IMR-90 (cell line): Measurements from ENCODE around the gene ANK3. TPM values are rescaled to one million over a fixed set of nuclear protein-coding genes. Genes with fewer than 3 reads are reported as not detected.

Source experiments
- ATAC-seq: fragments of 200-7000 bp; cut with Tn5 transposase; 2 replicates; pipeline ENCODE4 v1.9.1; 2020; ENCODE audit warnings: low read depth, mild to moderate bottlenecking, moderate library complexity
- BruUV-seq: library from RNA; stranded (reverse); fragments of 400-500 nt; replicated peaks from 2 replicates; lab custom pipeline; 2021; lab: Mats Ljungman, UMichigan
- CTCF ChIA-PET: fragments of 300-600 bp; formaldehyde crosslinking; extraction: SDS; loops from one replicate; lab custom pipeline; 2021; ENCODE audit warnings: antibody characterized with exemption; lab: Yijun Ruan, JAX
- POLR2A ChIA-PET: fragments of 300-600 bp; sonication (Branson Sonifier 250); formaldehyde crosslinking; loops from one replicate; lab custom pipeline; 2022; ENCODE audit warnings: antibody characterized with exemption; ENCODE audit not compliant: unreplicated experiment; lab: Charles Lee
- DNase-seq: peaks from one replicate; pipeline ENCODE4 v3.0.0; 2013
- H2AFZ ChIP-seq: replicated peaks from 2 replicates; pipeline ENCODE3; 2013; ENCODE audit warnings: low read length, mild to moderate bottlenecking; ENCODE audit not compliant: poor library complexity
- H2AK5ac ChIP-seq: 2 replicates; pipeline ENCODE4 v1.6.1; 2013; ENCODE audit warnings: low read depth, low read length, inconsistent platforms
- H2AK9ac ChIP-seq: replicated peaks from 2 replicates; pipeline ENCODE3; 2013; ENCODE audit warnings: mild to moderate bottlenecking, low read depth, low read length, moderate library complexity; ENCODE audit not compliant: poor library complexity
- H2BK120ac ChIP-seq: 2 replicates; pipeline ENCODE4 v1.6.1; 2013; ENCODE audit warnings: low read depth, low read length, inconsistent platforms
- H2BK15ac ChIP-seq: 3 replicates; pipeline ENCODE4 v1.6.1; 2013; ENCODE audit warnings: low read depth, low read length, inconsistent platforms
- H2BK20ac ChIP-seq: 2 replicates; pipeline ENCODE4 v1.6.1; 2013; ENCODE audit warnings: low read depth, mild to moderate bottlenecking, inconsistent platforms, low read length, moderate library complexity
- H2BK5ac ChIP-seq: 2 replicates; pipeline ENCODE4 v1.6.1; 2013; ENCODE audit warnings: mild to moderate bottlenecking, low read depth, low read length, inconsistent platforms; ENCODE audit not compliant: poor library complexity, severe bottlenecking
- H3K14ac ChIP-seq: replicated peaks from 2 replicates; pipeline ENCODE4 v1.6.1; 2013; ENCODE audit warnings: low read depth, low read length, inconsistent platforms
- H3K18ac ChIP-seq: 2 replicates; pipeline ENCODE4 v1.6.1; 2013; ENCODE audit warnings: low read depth, low read length, control low read depth
- H3K23ac ChIP-seq: 2 replicates; pipeline ENCODE4 v1.6.1; 2013; ENCODE audit warnings: low read depth, low read length, inconsistent platforms
- H3K27ac ChIP-seq: 2 replicates; pipeline ENCODE4 v1.5.1; 2013; ENCODE audit warnings: mild to moderate bottlenecking, control low read depth, low read length; ENCODE audit not compliant: insufficient read depth
- H3K27me3 ChIP-seq: 2 replicates; pipeline ENCODE4 v1.6.1; 2013; ENCODE audit warnings: low read length; ENCODE audit not compliant: control insufficient read depth, insufficient read depth
- H3K36me3 ChIP-seq: 2 replicates; pipeline ENCODE4 v1.6.1; 2013; ENCODE audit warnings: low read length, mixed read lengths; ENCODE audit not compliant: control insufficient read depth, insufficient read depth
- H3K4ac ChIP-seq: 2 replicates; pipeline ENCODE4 v1.6.1; 2013; ENCODE audit warnings: low read depth, low read length, inconsistent platforms
- H3K4me1 ChIP-seq: 2 replicates; pipeline ENCODE4 v1.6.1; 2013; ENCODE audit warnings: low read length, mixed read lengths; ENCODE audit not compliant: control insufficient read depth, insufficient read depth
- H3K4me2 ChIP-seq: 2 replicates; pipeline ENCODE4 v1.6.1; 2013; ENCODE audit warnings: low read depth, mild to moderate bottlenecking, control low read depth, low read length, moderate library complexity
- H3K4me3 ChIP-seq: 2 replicates; pipeline ENCODE4 v1.5.1; 2013; ENCODE audit warnings: low read depth, mild to moderate bottlenecking, control low read depth, low read length, moderate library complexity; ENCODE audit not compliant: insufficient read depth
- H3K56ac ChIP-seq: 2 replicates; pipeline ENCODE4 v1.6.1; 2013; ENCODE audit warnings: low read length, inconsistent platforms; ENCODE audit not compliant: insufficient read depth; ENCODE audit errors: extremely low read depth
- H3K79me1 ChIP-seq, 2 experiments: 2 replicates each; pipeline ENCODE4 v1.6.1; 2013; ENCODE audit warnings: low read length in 2 of 2, inconsistent platforms in 1 of 2, low read depth in 1 of 2
- H3K9ac ChIP-seq: 2 replicates; pipeline ENCODE4 v1.6.1; 2013; ENCODE audit warnings: low read depth, low read length, control low read depth
- H3K9me1 ChIP-seq: 2 replicates; pipeline ENCODE4 v1.6.1; 2013; ENCODE audit warnings: low read length, inconsistent platforms; ENCODE audit not compliant: insufficient read depth
- H3K9me3 ChIP-seq: 2 replicates; pipeline ENCODE4 v1.6.1; 2013; ENCODE audit warnings: low read length; ENCODE audit not compliant: control insufficient read depth, insufficient read depth
- H4K20me1 ChIP-seq: 2 replicates; pipeline ENCODE4 v1.6.1; 2013; ENCODE audit warnings: low read length, inconsistent platforms; ENCODE audit not compliant: insufficient read depth
- H4K5ac ChIP-seq: 2 replicates; pipeline ENCODE4 v1.6.1; 2013; ENCODE audit warnings: mild to moderate bottlenecking, low read depth, low read length, control low read depth
- H4K8ac ChIP-seq, 2 experiments: 2 replicates each; pipeline ENCODE4 v1.6.1; 2013; ENCODE audit warnings: low read depth in 2 of 2, low read length in 2 of 2, control low read depth in 1 of 2, inconsistent platforms in 1 of 2
- H4K91ac ChIP-seq: 2 replicates; pipeline ENCODE4 v1.6.1; 2013; ENCODE audit warnings: low read depth, low read length, inconsistent platforms; ENCODE audit not compliant: insufficient read depth
- RAD21 ChIP-seq: IDR thresholded peaks from 2 replicates; pipeline ENCODE4 v1.6.1; 2012; ENCODE audit warnings: low read length, improper control_type of control experiment
- WGBS, 2 experiments: methylation state at CpG; one replicate each; pipeline versions ENCODE4 v1.1.5 to v1.1.7; 2013; ENCODE audit warnings: missing lambda C conversion rate in 2 of 2; ENCODE audit not compliant: insufficient read length in 1 of 2; ENCODE audit errors: extremely low coverage in 2 of 2; 5-methylcytosine and 5-hydroxymethylcytosine counted together
- dilution Hi-C: fragments of 300-500 bp; cut with HindIII; formaldehyde crosslinking; loops from one replicate; pipeline ENCODE4 v1.14.3; 2018; ENCODE audit warnings: low sequenced_read_pairs; ENCODE audit not compliant: unreplicated experiment
- in situ Hi-C: fragments of 300-500 bp; cut with MboI; formaldehyde crosslinking; loops from 3 replicates; pipeline ENCODE4 v1.14.3; 2019; ENCODE audit warnings: low sequenced_read_pairs, inconsistent platforms, mixed read lengths
- intact Hi-C: fragments of 100-400 bp; cut with micrococcal nuclease; formaldehyde crosslinking; loops from 2 replicates; pipeline ENCODE4 v1.10.0; 2022
- polyA plus RNA-seq, 3 experiments: library from polyadenylated mRNA; depleted of rRNA; stranded (reverse); fragments of >200 nt; gene quantifications; 2 replicates each; pipeline ENCODE4 v1.2.3, GENCODE V29; 2012; ENCODE audit warnings: low replicate concordance in 1 of 3
- total RNA-seq: library from RNA; depleted of rRNA; stranded (reverse); fragments of >200 nt; gene quantifications from 2 replicates; pipeline ENCODE4 v1.2.3, GENCODE V29; 2012
- TF ChIP-seq, protein P1 (sequence below): fragments of 150-350 bp; IDR thresholded peaks from 2 replicates; pipeline ENCODE4 v1.6.1; 2017; ENCODE audit warnings: mild to moderate bottlenecking, antibody characterized with exemption, low read length, low read depth

Gene ANK3
- total and polyA plus RNA-seq, 2 of the 4 experiments (the other 2 are of a cell fraction), result 0.63 to 1.8 TPM

DNA sequence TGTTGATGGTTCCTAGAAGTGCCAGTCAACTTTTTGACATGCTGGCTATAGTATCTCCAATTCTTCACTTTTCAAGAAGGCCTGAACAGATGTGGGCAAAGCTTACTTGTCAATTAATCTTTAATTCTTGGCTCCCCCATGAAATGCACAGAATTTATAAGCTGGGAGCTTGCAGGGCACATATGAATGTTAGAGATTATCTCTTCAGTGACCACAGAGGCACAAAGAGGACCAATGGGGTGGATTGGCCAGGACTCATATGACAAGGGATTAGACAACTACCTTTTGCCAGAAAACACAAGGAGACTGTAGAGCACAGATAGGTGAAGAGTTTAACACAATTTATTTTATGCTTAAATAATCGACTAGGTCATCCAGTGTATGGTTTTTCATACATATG lies 361.6 kb downstream of the ANK3 start:
- Histone ChIP-seq H3K4me3 (no peak overlapping the region), H3K4me2 (no peak overlapping the region), H3K9ac (no peak overlapping the region), H3K56ac (no peak overlapping the region), H2AFZ (no peak overlapping the region), H2BK20ac (no peak overlapping the region), H4K8ac (no peak overlapping the region), H4K91ac (no peak overlapping the region), H2AK5ac (no peak overlapping the region), H3K36me3 (no peaks in the 10 kb centered on the region), H3K9me3 (no peaks in the 10 kb centered on the region), H3K79me1 (no peaks in the 10 kb centered on the region), H2BK15ac (no peak overlapping the region), H2BK5ac (no peak overlapping the region), H3K23ac (no peak overlapping the region), H2AK9ac (no peak overlapping the region), H2BK120ac (no peak overlapping the region), H3K18ac (no peak overlapping the region), H3K4me1 (no peaks in the 10 kb centered on the region), H3K14ac (no peak overlapping the region), H3K9me1 (no peaks in the 10 kb centered on the region), H3K27me3 (peaks cover 7% of the 10 kb centered on the region), H3K27ac (no peak overlapping the region), H3K4ac (no peak overlapping the region), H4K5ac (no peak overlapping the region), H4K20me1 (no peaks in the 10 kb centered on the region)
- CTCF ChIA-PET, result interaction anchor here (0.5 to 0.6 kb wide), 2 partner anchors 16 to 99 kb away, joined by 3 to 5 read pairs; no protein-coding TSS in a partner anchor
- DNase-seq (no peak), ATAC-seq (no peak)
- WGBS, 2 experiments, result no CpG with 5 or more reads among the region's 1 CpG
- BruUV-seq, result no TSS peak
- intact Hi-C loops (no loop called here), dilution Hi-C loops (no loop called here), in situ Hi-C loops (loop anchor here (25.0 kb wide), 1 partner anchor 391 kb away; no protein-coding TSS in a partner anchor)
- TF ChIP-seq, protein P1, sequence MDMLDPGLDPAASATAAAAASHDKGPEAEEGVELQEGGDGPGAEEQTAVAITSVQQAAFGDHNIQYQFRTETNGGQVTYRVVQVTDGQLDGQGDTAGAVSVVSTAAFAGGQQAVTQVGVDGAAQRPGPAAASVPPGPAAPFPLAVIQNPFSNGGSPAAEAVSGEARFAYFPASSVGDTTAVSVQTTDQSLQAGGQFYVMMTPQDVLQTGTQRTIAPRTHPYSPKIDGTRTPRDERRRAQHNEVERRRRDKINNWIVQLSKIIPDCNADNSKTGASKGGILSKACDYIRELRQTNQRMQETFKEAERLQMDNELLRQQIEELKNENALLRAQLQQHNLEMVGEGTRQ, result no peak
- no peak for TF ChIP-seq RAD21
- POLR2A ChIA-PET, result no interaction called here
